HepG2 (cell line): Measurements from ENCODE around the gene BBLN. TPM values are rescaled to one million over a fixed set of nuclear protein-coding genes. Genes with fewer than 3 reads are reported as not detected.

Experiments used
- ARHGAP35 ChIP-seq: sonication (generic); formaldehyde crosslinking; IDR thresholded peaks from 2 replicates; pipeline ENCODE4 v1.9.0; 2022; ENCODE audit warnings: mild to moderate bottlenecking, inconsistent platforms, moderate library complexity, missing genetic modification reagents, borderline replicate concordance
- HES4 ChIP-seq: sonication (generic); formaldehyde crosslinking; IDR thresholded peaks from 2 replicates; pipeline ENCODE4 v1.9.0; 2021; ENCODE audit warnings: mild to moderate bottlenecking, missing genetic modification reagents, borderline replicate concordance
- HNRNPLL ChIP-seq: fragments of 200-400 bp; formaldehyde crosslinking; IDR thresholded peaks from 2 replicates; pipeline ENCODE4 v1.6.1; 2017; ENCODE audit warnings: mild to moderate bottlenecking, low read depth, low read length; ENCODE audit not compliant: poor library complexity, severe bottlenecking
- HOXA7 ChIP-seq: sonication (generic); formaldehyde crosslinking; IDR thresholded peaks from 2 replicates; pipeline ENCODE4 v1.8.1; 2022; ENCODE audit warnings: mild to moderate bottlenecking, missing genetic modification reagents, moderate library complexity
- NFAT5 ChIP-seq: sonication (generic); formaldehyde crosslinking; IDR thresholded peaks from 2 replicates; pipeline ENCODE4 v1.4.0; 2020; ENCODE audit warnings: missing genetic modification reagents
- PLRG1 ChIP-seq: fragments of 450-650 bp; conservative IDR thresholded peaks from 2 replicates; pipeline ENCODE4 v1.6.1; 2016
- TBP ChIP-seq: sonication (generic); formaldehyde crosslinking; IDR thresholded peaks from 2 replicates; pipeline ENCODE4 v1.5.0; 2020; ENCODE audit warnings: missing genetic modification reagents
- TEAD3 ChIP-seq: optimal IDR thresholded peaks from 2 replicates; pipeline ENCODE3; 2016; ENCODE audit warnings: borderline replicate concordance
- TFAP4 ChIP-seq: sonication (generic); IDR thresholded peaks from 2 replicates; pipeline ENCODE4 v1.6.1; 2016; ENCODE audit warnings: low read depth, borderline replicate concordance
- THRA ChIP-seq: sonication (generic); formaldehyde crosslinking; IDR thresholded peaks from 2 replicates; pipeline ENCODE4 v1.4.0; 2020; ENCODE audit warnings: missing genetic modification reagents, borderline replicate concordance
- ZBTB42 ChIP-seq: sonication (generic); formaldehyde crosslinking; IDR thresholded peaks from 2 replicates; pipeline ENCODE4 v1.5.0; 2020; ENCODE audit warnings: mild to moderate bottlenecking, missing genetic modification reagents
- ZFP91 ChIP-seq: sonication (generic); formaldehyde crosslinking; IDR thresholded peaks from 2 replicates; pipeline ENCODE4 v1.9.0; 2022; ENCODE audit warnings: missing genetic modification reagents, mild to moderate bottlenecking, borderline replicate concordance
- ZNF101 ChIP-seq: sonication (generic); formaldehyde crosslinking; IDR thresholded peaks from 2 replicates; pipeline ENCODE4 v1.4.0; 2020; ENCODE audit warnings: mild to moderate bottlenecking, low read depth, missing genetic modification reagents, borderline replicate concordance
- ZNF274 ChIP-seq: sonication (generic); formaldehyde crosslinking; IDR thresholded peaks from 2 replicates; pipeline ENCODE4 v1.5.1; 2020; ENCODE audit warnings: mild to moderate bottlenecking, missing genetic modification reagents
- ZNF672 ChIP-seq: sonication (generic); formaldehyde crosslinking; IDR thresholded peaks from 2 replicates; pipeline ENCODE4 v1.8.1; 2022; ENCODE audit warnings: missing genetic modification reagents
- ZNF740 ChIP-seq: sonication (generic); formaldehyde crosslinking; IDR thresholded peaks from 2 replicates; pipeline ENCODE4 v1.4.0; 2020; ENCODE audit warnings: missing genetic modification reagents
- polyA plus RNA-seq, 8 experiments: library from polyadenylated mRNA; depleted of rRNA in 3 of 8; stranded (reverse) in 7 of 8; unstranded in 1 of 8; fragments of >200 nt; fragmentation: Illumina TruSeq in 4 of 8; extraction: Trizol in 4 of 8; gene quantifications; 2 replicates each; pipeline versions ENCODE4 v1.2.1 to v1.2.3, GENCODE V29; 2011 to 2016; ENCODE audit warnings: low read depth in 4 of 8, missing spikeins in 1 of 8, mixed read lengths in 1 of 8; ENCODE audit not compliant: insufficient read depth in 1 of 8
- total RNA-seq, 5 experiments: library from RNA; depleted of rRNA; stranded (reverse); fragments of >200 nt; fragmentation: Illumina TruSeq; extraction: Trizol; gene quantifications; 2 replicates each; pipeline ENCODE4 v1.2.3, GENCODE V29; 2016; ENCODE audit warnings: low read depth in 1 of 5

The BBLN gene
- total and polyA plus RNA-seq, 2 of the 13 experiments (the other 11 are each of a cell fraction or from before 2014, with no cell fraction given) = 27.6 to 33.1 TPM

GRCh38 chr9:128115187-128116103 is 44.6 kb upstream of the BBLN start (continued):
- no peak for TF ChIP-seq NFAT5
- TF ChIP-seq HES4 = 0 out of 2 replicates have a peak, but pooled peaks have one; percentile 73
- 0 out of 2 replicates have a peak, but pooled peaks have one; percentile 64 for TF ChIP-seq ZBTB42
- 0 out of 2 replicates have a peak, but pooled peaks have one; percentile 71 for TF ChIP-seq ZNF101 (CRISPR knock-in tag)
- peak; percentile 89 for TF ChIP-seq ZFP91
- TF ChIP-seq HNRNPLL = peak; percentile 50
- TF ChIP-seq TFAP4 = peak; percentile 94; the same call in 1 of the 2 replicates
- TF ChIP-seq THRA = peak; percentile 48; the same call in 1 of the 2 replicates
- no peak for TF ChIP-seq ZNF740 (CRISPR knock-in tag)
- peak; percentile 71; the same call in 1 of the 2 replicates for TF ChIP-seq ZNF274 (CRISPR knock-in tag)
- peak; percentile 76 for TF ChIP-seq TEAD3 (CRISPR knock-in tag)
- 0 out of 2 replicates have a peak, but pooled peaks have one; percentile 83 for TF ChIP-seq ARHGAP35 (CRISPR knock-in tag)
- no peak for TF ChIP-seq TBP (CRISPR knock-in tag)
- no peak for TF ChIP-seq ZNF672
- no peak for TF ChIP-seq HOXA7
- no peak for TF ChIP-seq PLRG1
